Endodermal cell (in vitro differentiated cells): Measurements from ENCODE around the gene SPINK4. TPM values are rescaled to one million over a fixed set of nuclear protein-coding genes. Genes with fewer than 3 reads are reported as not detected.

Source experiments
- DNase-seq: peaks from one replicate; pipeline ENCODE4 v3.0.0-alpha.2; 2017
- H3K27ac ChIP-seq: 2 replicates; pipeline ENCODE4 v1.5.1; 2013; ENCODE audit warnings: mild to moderate bottlenecking, low read depth, low read length, moderate library complexity
- H3K27me3 ChIP-seq: 2 replicates; pipeline ENCODE4 v1.6.1; 2013; ENCODE audit warnings: mild to moderate bottlenecking, low read length, moderate library complexity; ENCODE audit not compliant: insufficient read depth, control insufficient read depth, poor library complexity, severe bottlenecking
- H3K36me3 ChIP-seq: 2 replicates; pipeline ENCODE4 v1.7.0; 2013; ENCODE audit warnings: mild to moderate bottlenecking, low read length, moderate library complexity; ENCODE audit not compliant: control insufficient read depth, insufficient read depth
- H3K4me1 ChIP-seq: one replicate; pipeline ENCODE4 v1.7.0; 2013; ENCODE audit warnings: low read length; ENCODE audit not compliant: control insufficient read depth, insufficient read depth
- H3K4me3 ChIP-seq: 2 replicates; pipeline ENCODE4 v1.5.1; 2013; ENCODE audit warnings: mild to moderate bottlenecking, low read length, moderate library complexity
- H3K9ac ChIP-seq: 2 replicates; pipeline ENCODE4 v1.6.1; 2013; ENCODE audit warnings: mild to moderate bottlenecking, low read length, moderate library complexity; ENCODE audit not compliant: poor library complexity, severe bottlenecking; ENCODE audit errors: extremely low read depth
- H3K9me3 ChIP-seq: 2 replicates; pipeline ENCODE4 v1.6.1; 2013; ENCODE audit warnings: mild to moderate bottlenecking, low read length, moderate library complexity; ENCODE audit not compliant: control insufficient read depth
- H3K27ac Mint-ChIP-seq: 2 replicates; pipeline ENCODE4 v1.8.0; 2020; ENCODE audit warnings: mixed read lengths
- H3K27me3 Mint-ChIP-seq: 2 replicates; pipeline ENCODE4 v1.8.0; 2021; ENCODE audit warnings: mild to moderate bottlenecking, mixed read lengths; ENCODE audit not compliant: insufficient read depth
- H3K36me3 Mint-ChIP-seq: 2 replicates; pipeline ENCODE4 v1.8.0; 2020; ENCODE audit warnings: low read depth, mixed read lengths
- H3K4me1 Mint-ChIP-seq: 2 replicates; pipeline ENCODE4 v1.8.0; 2020; ENCODE audit warnings: mixed read lengths
- H3K4me3 Mint-ChIP-seq: 2 replicates; pipeline ENCODE4 v1.8.0; 2020; ENCODE audit warnings: mild to moderate bottlenecking, moderate library complexity, mixed read lengths
- H3K9me3 Mint-ChIP-seq: 2 replicates; pipeline ENCODE4 v1.8.0; 2020; ENCODE audit warnings: mild to moderate bottlenecking, mixed read lengths
- CTCF ChIP-seq: fragments of 200-600 bp; sonication (generic); conservative IDR thresholded peaks from 2 replicates; pipeline ENCODE4 v1.5.0; 2021; ENCODE audit warnings: antibody characterized with exemption, mild to moderate bottlenecking
- WGBS, 2 experiments: methylation state at CpG; one replicate each; pipeline versions ENCODE4 v1.1.5 to v1.1.7; 2013; ENCODE audit warnings: missing lambda C conversion rate in 2 of 2, mixed read lengths in 1 of 2; ENCODE audit not compliant: insufficient coverage in 1 of 2, insufficient read length in 1 of 2; 5-methylcytosine and 5-hydroxymethylcytosine counted together
- total RNA-seq, 2 donors: library from RNA; stranded (reverse); fragmentation: NEBNext Ultra II Directional in 1 of 2; extraction: Animal tissue kit (Norgen Biotek cat#: 25700) in 1 of 2; gene quantifications; 2 replicates in 1 of 2; 3 replicates in 1 of 2; pipeline ENCODE4 v1.2.1, GENCODE V29; 2021

SPINK4 gene
- total RNA-seq, 2 donors from 2014 or later, result 1.3 to 1.4 TPM

- no peak overlapping the region for H3K4me3 Mint-ChIP-seq
- Histone ChIP-seq H3K9ac (no peak overlapping the region), H3K27ac (no peak overlapping the region), H3K4me3 (no peak overlapping the region), H3K9me3 (no peaks in the 10 kb centered on the region), H3K4me1 (no peaks in the 10 kb centered on the region), H3K36me3 (no peaks in the 10 kb centered on the region), H3K27me3 (peaks cover 5% of the 10 kb centered on the region)
- TF ChIP-seq CTCF, result no peak
- H3K27ac Mint-ChIP-seq, result no peak overlapping the region
- H3K9me3 Mint-ChIP-seq, result no peaks in the 10 kb centered on the region
- 90% methylated on average over 3 of the region's 3 CpGs; no CpG with 5 or more reads in 1 of the 2 experiments for WGBS, 2 experiments
- DNase-seq, result no peak
- no peaks in the 10 kb centered on the region for H3K36me3 Mint-ChIP-seq
- peaks cover 11% of the 10 kb centered on the region for H3K27me3 Mint-ChIP-seq
- peaks cover 13% of the 10 kb centered on the region for H3K4me1 Mint-ChIP-seq
Observed at GRCh38 chr9:33221568-33221884, 18.4 kb upstream of the SPINK4 start.

GRCh38 chr9:33222031-33222430 is 17.9 kb upstream of the SPINK4 start:
- Histone ChIP-seq H3K9ac (no peak overlapping the region), H3K27me3 (peaks cover 4% of the 10 kb centered on the region), H3K9me3 (no peaks in the 10 kb centered on the region), H3K36me3 (no peaks in the 10 kb centered on the region), H3K4me3 (no peak overlapping the region), H3K27ac (no peak overlapping the region), H3K4me1 (no peaks in the 10 kb centered on the region)
- H3K9me3 Mint-ChIP-seq, result no peaks in the 10 kb centered on the region
- no peak overlapping the region for H3K4me3 Mint-ChIP-seq
- TF ChIP-seq CTCF, result no peak
- no peak for DNase-seq
- peaks cover 8% of the 10 kb centered on the region for H3K27me3 Mint-ChIP-seq
- WGBS, 2 experiments, result 93 to 100% methylated on average over 1 to 3 of the region's 3 CpGs
- H3K27ac Mint-ChIP-seq, result no peak overlapping the region
- no peaks in the 10 kb centered on the region for H3K36me3 Mint-ChIP-seq
- H3K4me1 Mint-ChIP-seq, result peaks cover 13% of the 10 kb centered on the region

- peaks cover 13% of the 10 kb centered on the region for H3K4me1 Mint-ChIP-seq
- Histone ChIP-seq H3K9me3 (no peaks in the 10 kb centered on the region), H3K4me1 (no peaks in the 10 kb centered on the region), H3K27me3 (no peaks in the 10 kb centered on the region), H3K27ac (no peak overlapping the region), H3K9ac (no peak overlapping the region), H3K36me3 (no peaks in the 10 kb centered on the region), H3K4me3 (no peak overlapping the region)
- whole genome bisulfite sequencing, 2 experiments, result 89 to 100% methylated on average over 1 of the region's 1 CpG
- H3K9me3 Mint-ChIP-seq, result no peaks in the 10 kb centered on the region
- no peak overlapping the region for H3K4me3 Mint-ChIP-seq
- TF ChIP-seq CTCF, result peak; percentile 60
- H3K27me3 Mint-ChIP-seq, result no peaks in the 10 kb centered on the region
- no peak overlapping the region for H3K27ac Mint-ChIP-seq
- no peak for DNase-seq
- H3K36me3 Mint-ChIP-seq, result no peaks in the 10 kb centered on the region
Observed at GRCh38 chr9:33223696-33224095, 16.3 kb upstream of the SPINK4 start.
